HG02623 (cell line): ENCODE measurements around the gene ADCY1.
"Not testable (repeated sequence)": the region's sequence is repeated elsewhere in the genome, so short reads cannot be mapped to it uniquely, and the experiment has no call there.

Source experiments
- ATAC-seq: cut with Tn5 transposase; IDR thresholded peaks from one replicate; pipeline ENCODE4 v1.9.1; 2021; ENCODE audit warnings: moderate library complexity; ENCODE audit not compliant: unreplicated experiment

ADCY1 gene

GRCh38 chr7:45725231-45725630 is 151.1 kb downstream of the ADCY1 start:
- ATAC-seq, result not testable (repeated sequence)

- ATAC-seq, result no peak
Measured at GRCh38 chr7:45726883-45727282, 152.7 kb downstream of the ADCY1 start.

DNA sequence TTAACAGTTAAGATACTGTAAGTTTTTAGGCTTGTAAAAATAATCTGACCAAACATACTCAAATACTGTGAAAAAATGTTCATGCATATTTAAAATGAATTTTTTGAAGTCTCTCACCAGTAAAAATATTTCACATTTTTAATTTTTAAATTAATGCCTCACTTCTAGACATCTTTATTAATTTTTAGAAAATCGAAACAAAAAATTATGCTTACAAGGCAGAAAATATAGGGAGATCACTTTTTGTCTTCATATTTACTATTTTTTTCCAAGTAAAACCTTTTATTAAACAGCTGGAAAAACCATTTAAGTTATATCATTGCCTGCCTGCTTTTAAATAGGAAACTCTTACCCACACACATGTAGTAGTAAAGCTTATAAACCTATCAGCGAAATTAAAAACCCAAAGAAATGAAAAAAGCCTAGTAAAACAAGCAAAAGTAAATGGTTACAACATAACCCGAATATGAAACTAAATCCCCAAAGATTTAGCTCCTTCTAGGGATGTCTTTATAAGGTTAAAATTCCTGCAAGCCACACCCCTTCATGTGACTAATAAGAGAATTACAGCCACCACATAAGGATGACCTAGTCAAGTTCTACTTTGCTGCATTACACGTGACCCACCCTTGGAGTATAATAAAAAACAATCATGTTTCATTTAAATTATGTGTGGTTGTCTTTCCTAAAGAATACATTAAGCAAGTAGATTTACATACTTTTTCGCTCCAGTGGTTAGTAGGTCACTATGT is 157.7 kb downstream of the ADCY1 start:
- ATAC-seq, result not testable (repeated sequence)

- ATAC-seq, result not testable (repeated sequence)
Measured at GRCh38 chr7:45738920-45739319, 164.8 kb downstream of the ADCY1 start.

GRCh38 chr7:45740573-45740972 is 166.4 kb downstream of the ADCY1 start:
- ATAC-seq, result not testable (repeated sequence)

DNA sequence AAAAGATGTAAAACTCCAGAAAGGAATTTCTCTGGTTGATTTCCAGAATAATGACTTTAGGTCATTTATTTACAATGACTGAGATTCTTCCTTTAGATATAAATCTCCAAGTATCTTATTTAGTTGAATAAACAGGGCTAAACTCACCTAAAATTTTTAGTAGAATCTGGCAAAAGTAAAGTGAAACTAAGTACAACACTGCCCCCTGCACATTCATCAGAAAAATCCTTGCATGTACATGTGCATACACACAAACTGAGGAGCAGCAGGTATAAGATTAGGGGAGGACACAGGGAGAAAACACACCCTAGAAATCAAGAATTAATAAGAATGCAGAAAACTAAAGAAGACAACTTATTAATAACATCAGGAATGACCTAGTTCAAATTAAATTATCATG is 174.8 kb downstream of the ADCY1 start:
- ATAC-seq, result not testable (repeated sequence)

- not testable (repeated sequence) for ATAC-seq
Measured at GRCh38 chr7:45751352-45751751, 177.2 kb downstream of the ADCY1 start.

- ATAC-seq, result not testable (repeated sequence)
Measured at GRCh38 chr7:45756333-45756732, 182.2 kb downstream of the ADCY1 start.

DNA sequence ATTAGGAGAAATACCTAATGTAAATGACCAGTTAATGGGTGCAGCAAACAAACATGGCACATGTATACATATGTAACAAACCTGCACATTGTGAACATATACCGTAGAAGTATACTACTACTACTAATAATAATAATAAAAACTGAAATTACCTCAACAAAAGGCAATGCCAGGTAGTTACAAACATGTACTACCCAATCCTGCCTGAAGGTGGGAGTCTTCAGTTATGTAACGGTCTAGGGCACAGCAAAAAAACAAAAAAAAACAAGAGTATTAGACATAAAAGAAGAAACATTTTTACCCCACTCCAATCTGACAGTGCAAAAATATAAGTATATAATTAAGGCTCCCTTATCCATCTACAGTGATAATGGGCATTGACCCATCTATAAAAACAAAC is 182.6 kb downstream of the ADCY1 start:
- not testable (repeated sequence) for ATAC-seq

- ATAC-seq, result not testable (repeated sequence)
Measured at GRCh38 chr7:45759464-45759863, 185.3 kb downstream of the ADCY1 start.

GRCh38 chr7:45761545-45762205 is 187.5 kb downstream of the ADCY1 start:
- ATAC-seq, result not testable (repeated sequence)

DNA sequence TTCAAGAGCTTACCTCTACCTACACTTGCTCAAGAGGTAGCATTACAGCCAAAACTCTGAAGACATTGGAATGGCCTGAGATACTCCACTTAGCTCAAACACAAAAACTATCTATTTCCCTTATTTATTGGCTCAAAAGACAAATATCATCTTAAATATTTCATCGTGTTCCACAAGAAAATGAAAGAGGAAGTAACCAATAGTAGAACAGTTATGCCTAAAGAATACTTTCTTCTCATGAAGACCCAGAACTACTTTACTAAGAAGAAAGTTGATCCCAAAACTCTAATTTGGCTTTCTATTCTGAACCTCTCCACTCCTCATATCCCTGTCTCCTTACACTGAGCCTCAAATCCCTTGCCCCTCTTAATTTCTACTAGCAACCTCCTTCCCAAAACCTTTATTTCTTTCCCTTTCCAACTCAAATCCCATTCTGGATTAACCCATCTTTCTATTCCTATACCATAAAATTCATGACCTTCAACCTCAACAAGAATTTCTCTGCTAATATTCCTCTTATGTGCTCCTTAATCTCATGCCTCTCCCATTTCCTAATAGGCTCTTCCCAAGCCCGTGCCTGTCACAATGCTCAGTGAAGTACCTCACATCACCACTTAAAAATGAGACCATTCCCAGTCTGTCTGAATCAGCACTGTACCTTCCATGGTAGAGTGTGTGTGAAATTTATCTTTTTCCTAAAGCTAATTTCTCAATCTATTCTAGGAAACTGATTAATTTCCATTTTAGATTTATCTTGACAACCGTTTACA is 188.2 kb downstream of the ADCY1 start:
- ATAC-seq, result not testable (repeated sequence)

- ATAC-seq, result peak; percentile 99
Measured at GRCh38 chr7:45768516-45769394, 194.6 kb downstream of the ADCY1 start.

DNA sequence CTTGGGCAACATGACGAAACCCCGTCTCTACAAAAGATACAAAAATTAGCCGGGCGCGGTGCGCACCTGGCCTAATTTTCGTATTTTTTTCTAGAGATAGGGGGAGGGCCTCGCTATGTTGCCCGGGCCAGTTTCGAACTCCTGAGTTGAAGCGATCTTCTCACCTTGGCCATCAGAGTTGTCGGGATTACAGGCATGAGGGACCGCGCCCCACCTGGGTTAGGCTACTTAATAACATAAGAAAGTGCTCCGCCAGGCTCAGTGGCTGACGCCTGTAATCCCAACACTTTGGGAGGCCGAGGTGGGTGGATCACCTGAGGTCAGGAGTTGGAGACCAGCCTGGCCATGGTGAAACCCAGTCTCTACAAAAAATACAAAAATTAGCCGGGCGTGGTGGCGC is 195.5 kb downstream of the ADCY1 start:
- ATAC-seq, result not testable (repeated sequence)
